Right forelimb (tissue), 1 donor: ENCODE measurements around the gene PUM2.

Source experiments
- DNase-seq: peaks from one replicate; pipeline ENCODE4 v3.0.0-alpha.2; 2018

Gene PUM2

GRCh38 chr2:20198796-20199632, 151.6 kb downstream of the PUM2 start:
- no peak for DNase-seq
